HepG2 (cell line): Measurements from ENCODE around the gene FOSL2. TPM values are rescaled to one million over a fixed set of nuclear protein-coding genes. Genes with fewer than 3 reads are reported as not detected.

Experiments used
- ARID3A ChIP-seq: IDR thresholded peaks from 2 replicates; pipeline ENCODE4 v1.6.1; 2012; ENCODE audit warnings: low read depth, low read length, improper control_type of control experiment
- ASH2L ChIP-seq: fragments of 300-600, 200-600 bp; sonication (generic); IDR thresholded peaks from 2 replicates; pipeline ENCODE4 v1.7.0; 2017; ENCODE audit warnings: low read depth, mild to moderate bottlenecking, moderate library complexity, mixed read lengths, low read length; ENCODE audit not compliant: insufficient read length
- ATF1 ChIP-seq: IDR thresholded peaks from 2 replicates; pipeline ENCODE4 v1.6.1; 2016; ENCODE audit warnings: mild to moderate bottlenecking, control low read depth
- ATF7-NPFF ChIP-seq: sonication (generic); formaldehyde crosslinking; IDR thresholded peaks from 2 replicates; pipeline ENCODE4 v1.8.1; 2023; ENCODE audit warnings: mild to moderate bottlenecking, low read depth, missing genetic modification reagents, moderate library complexity
- BCL3 ChIP-seq: sonication (generic); formaldehyde crosslinking; IDR thresholded peaks from 2 replicates; pipeline ENCODE4 v1.5.1; 2020; ENCODE audit warnings: mild to moderate bottlenecking, missing genetic modification reagents, moderate library complexity
- GABPA ChIP-seq, 2 experiments: IDR thresholded peaks; 2 replicates each; pipeline ENCODE4 v1.6.1; 2011 to 2016; ENCODE audit warnings: low read depth in 2 of 2, low read length in 1 of 2, missing biosample characterization in 1 of 2, missing genetic modification characterization in 1 of 2
- MAFF ChIP-seq: IDR thresholded peaks from 2 replicates; pipeline ENCODE4 v1.6.1; 2011; ENCODE audit warnings: low read depth, low read length, improper control_type of control experiment
- MED8 ChIP-seq: sonication (generic); formaldehyde crosslinking; IDR thresholded peaks from 2 replicates; pipeline ENCODE4 v1.8.1; 2023; ENCODE audit warnings: mild to moderate bottlenecking, missing genetic modification reagents; ENCODE audit not compliant: insufficient replicate concordance
- ONECUT2 ChIP-seq: sonication (generic); formaldehyde crosslinking; IDR thresholded peaks from 2 replicates; pipeline ENCODE4 v1.4.0; 2020; ENCODE audit warnings: missing genetic modification reagents
- POLR2G ChIP-seq: fragments of 200-400 bp; formaldehyde crosslinking; IDR thresholded peaks from 2 replicates; pipeline ENCODE4 v1.6.1; 2018; ENCODE audit warnings: mild to moderate bottlenecking, low read depth, low read length, moderate library complexity
- SP1 ChIP-seq, 2 experiments: fragments of 450-650 bp in 1 of 2; sonication (generic) in 1 of 2; formaldehyde crosslinking in 1 of 2; IDR thresholded peaks; 2 replicates each; pipeline versions ENCODE4 v1.4.0 to v1.6.1; 2016 to 2020; ENCODE audit warnings: missing genetic modification reagents in 1 of 2
- SRSF1 ChIP-seq: fragments of 200-400 bp; formaldehyde crosslinking; optimal IDR thresholded peaks from 2 replicates; pipeline ENCODE3; 2017; ENCODE audit warnings: mild to moderate bottlenecking, low read depth, low read length, moderate library complexity
- ZBTB39 ChIP-seq: sonication (generic); formaldehyde crosslinking; IDR thresholded peaks from 2 replicates; pipeline ENCODE4 v1.5.0; 2020; ENCODE audit warnings: missing genetic modification reagents
- ZMYM3 ChIP-seq: sonication (generic); formaldehyde crosslinking; IDR thresholded peaks from 2 replicates; pipeline ENCODE4 v1.5.1; 2020; ENCODE audit warnings: mild to moderate bottlenecking, missing genetic modification reagents
- ZNF441 ChIP-seq: sonication (generic); formaldehyde crosslinking; IDR thresholded peaks from 2 replicates; pipeline ENCODE4 v1.7.0; 2021; ENCODE audit warnings: missing genetic modification reagents, borderline replicate concordance
- polyA plus RNA-seq, 8 experiments: library from polyadenylated mRNA; depleted of rRNA in 3 of 8; stranded (reverse) in 7 of 8; unstranded in 1 of 8; fragments of >200 nt; fragmentation: Illumina TruSeq in 4 of 8; extraction: Trizol in 4 of 8; gene quantifications; 2 replicates each; pipeline versions ENCODE4 v1.2.1 to v1.2.3, GENCODE V29; 2011 to 2016; ENCODE audit warnings: low read depth in 4 of 8, missing spikeins in 1 of 8, mixed read lengths in 1 of 8; ENCODE audit not compliant: insufficient read depth in 1 of 8
- total RNA-seq, 5 experiments: library from RNA; depleted of rRNA; stranded (reverse); fragments of >200 nt; fragmentation: Illumina TruSeq; extraction: Trizol; gene quantifications; 2 replicates each; pipeline ENCODE4 v1.2.3, GENCODE V29; 2016; ENCODE audit warnings: low read depth in 1 of 5
- TF ChIP-seq, protein P1 (sequence below): sonication (generic); formaldehyde crosslinking; IDR thresholded peaks from 2 replicates; pipeline ENCODE4 v1.4.0; 2020; ENCODE audit warnings: mild to moderate bottlenecking, missing genetic modification reagents, borderline replicate concordance
- TF ChIP-seq, protein P2 (sequence below): IDR thresholded peaks from 2 replicates; pipeline ENCODE4 v1.6.1; 2016; ENCODE audit warnings: low read depth, borderline replicate concordance

FOSL2 gene
- total and polyA plus RNA-seq, 2 of the 13 experiments (the other 11 are each of a cell fraction or from before 2014, with no cell fraction given) = 3.4 to 18.1 TPM

- TF ChIP-seq ARID3A (0 out of 2 replicates have a peak, but pooled peaks have one; percentile 10), ZNF441 (peak; percentile 48; the same call in 1 of the 2 replicates), ZBTB39 (peak; percentile 67; the same call in 1 of the 2 replicates), SRSF1 (no peak), ASH2L (no peak), ONECUT2 (CRISPR knock-in tag) (no peak), MAFF (no peak), ZMYM3 (CRISPR knock-in tag) (peak; percentile 96), SP1 (IDR thresholded peaks at IDR 0.05) (no peak), SP1 (CRISPR knock-in tag; IDR thresholded peaks at IDR 0.05) (peak; percentile 56; the same call in 1 of the 2 replicates), BCL3 (CRISPR knock-in tag) (no peak), GABPA (IDR thresholded peaks at IDR 0.05; ENCODE audit: low read depth, low read length) (no peak), GABPA (CRISPR knock-in tag; IDR thresholded peaks at IDR 0.05; ENCODE audit: low read depth) (peak; percentile 50), ATF7-NPFF (no peak), ATF1 (peak; percentile 36; the same call in 1 of the 2 replicates), MED8 (CRISPR knock-in tag) (no peak), POLR2G (peak; percentile 52)
- TF ChIP-seq, protein P1, sequence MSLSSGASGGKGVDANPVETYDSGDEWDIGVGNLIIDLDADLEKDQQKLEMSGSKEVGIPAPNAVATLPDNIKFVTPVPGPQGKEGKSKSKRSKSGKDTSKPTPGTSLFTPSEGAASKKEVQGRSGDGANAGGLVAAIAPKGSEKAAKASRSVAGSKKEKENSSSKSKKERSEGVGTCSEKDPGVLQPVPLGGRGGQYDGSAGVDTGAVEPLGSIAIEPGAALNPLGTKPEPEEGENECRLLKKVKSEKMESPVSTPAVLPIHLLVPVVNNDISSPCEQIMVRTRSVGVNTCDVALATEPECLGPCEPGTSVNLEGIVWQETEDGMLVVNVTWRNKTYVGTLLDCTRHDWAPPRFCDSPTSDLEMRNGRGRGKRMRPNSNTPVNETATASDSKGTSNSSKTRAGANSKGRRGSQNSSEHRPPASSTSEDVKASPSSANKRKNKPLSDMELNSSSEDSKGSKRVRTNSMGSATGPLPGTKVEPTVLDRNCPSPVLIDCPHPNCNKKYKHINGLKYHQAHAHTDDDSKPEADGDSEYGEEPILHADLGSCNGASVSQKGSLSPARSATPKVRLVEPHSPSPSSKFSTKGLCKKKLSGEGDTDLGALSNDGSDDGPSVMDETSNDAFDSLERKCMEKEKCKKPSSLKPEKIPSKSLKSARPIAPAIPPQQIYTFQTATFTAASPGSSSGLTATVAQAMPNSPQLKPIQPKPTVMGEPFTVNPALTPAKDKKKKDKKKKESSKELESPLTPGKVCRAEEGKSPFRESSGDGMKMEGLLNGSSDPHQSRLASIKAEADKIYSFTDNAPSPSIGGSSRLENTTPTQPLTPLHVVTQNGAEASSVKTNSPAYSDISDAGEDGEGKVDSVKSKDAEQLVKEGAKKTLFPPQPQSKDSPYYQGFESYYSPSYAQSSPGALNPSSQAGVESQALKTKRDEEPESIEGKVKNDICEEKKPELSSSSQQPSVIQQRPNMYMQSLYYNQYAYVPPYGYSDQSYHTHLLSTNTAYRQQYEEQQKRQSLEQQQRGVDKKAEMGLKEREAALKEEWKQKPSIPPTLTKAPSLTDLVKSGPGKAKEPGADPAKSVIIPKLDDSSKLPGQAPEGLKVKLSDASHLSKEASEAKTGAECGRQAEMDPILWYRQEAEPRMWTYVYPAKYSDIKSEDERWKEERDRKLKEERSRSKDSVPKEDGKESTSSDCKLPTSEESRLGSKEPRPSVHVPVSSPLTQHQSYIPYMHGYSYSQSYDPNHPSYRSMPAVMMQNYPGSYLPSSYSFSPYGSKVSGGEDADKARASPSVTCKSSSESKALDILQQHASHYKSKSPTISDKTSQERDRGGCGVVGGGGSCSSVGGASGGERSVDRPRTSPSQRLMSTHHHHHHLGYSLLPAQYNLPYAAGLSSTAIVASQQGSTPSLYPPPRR (CRISPR knock-in tag) = peak; percentile 56; the same call in 1 of the 2 replicates
- TF ChIP-seq, protein P2, sequence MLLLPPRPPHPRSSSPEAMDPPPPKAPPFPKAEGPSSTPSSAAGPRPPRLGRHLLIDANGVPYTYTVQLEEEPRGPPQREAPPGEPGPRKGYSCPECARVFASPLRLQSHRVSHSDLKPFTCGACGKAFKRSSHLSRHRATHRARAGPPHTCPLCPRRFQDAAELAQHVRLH (CRISPR knock-in tag) = no peak
These were observed 928 bp upstream of the FOSL2 start (continued) for GRCh38 chr2:28391564-28392296.
